ENCODE data around the gene NECTIN1. TPM values are rescaled to one million over a fixed set of nuclear protein-coding genes. Genes with fewer than 3 reads are reported as not detected.
"Not testable (repeated sequence)": the region's sequence is repeated elsewhere in the genome, so short reads cannot be mapped to it uniquely, and the experiment has no call there.

NECTIN1 gene
- total RNA-seq, 1 donor from 2014 or later = 10.4 TPM

GRCh38 chr11:119608201-119608600 lies 120.8 kb downstream of the NECTIN1 start:
- intact Hi-C loops (cut with DNase I) = no loop called here
- no peak for TF ChIP-seq CTCF (IDR thresholded peaks at IDR 0.05)
- Histone ChIP-seq H3K27me3 (peaks cover 7% of the 10 kb centered on the region), H3K9me3 (no peaks in the 10 kb centered on the region), H3K4me3 (no peak overlapping the region), H3K36me3 (no peaks in the 10 kb centered on the region), H3K4me1 (no peaks in the 10 kb centered on the region), H3K27ac (no peak overlapping the region)
- ATAC-seq = no peak
- DNase-seq = no peak

GRCh38 chr11:119607726-119608125 lies 121.3 kb downstream of the NECTIN1 start:
- peaks cover 7% of the 10 kb centered on the region for H3K27me3 ChIP-seq
- intact Hi-C loops (cut with DNase I) = no loop called here
- H3K4me1 ChIP-seq = no peaks in the 10 kb centered on the region
- ATAC-seq (no peak), DNase-seq (no peak)
- no peaks in the 10 kb centered on the region for H3K36me3 ChIP-seq
- no peak overlapping the region for H3K27ac ChIP-seq
- no peak for TF ChIP-seq CTCF (IDR thresholded peaks at IDR 0.05)
- no peak overlapping the region for H3K4me3 ChIP-seq
- H3K9me3 ChIP-seq = no peaks in the 10 kb centered on the region

DNA sequence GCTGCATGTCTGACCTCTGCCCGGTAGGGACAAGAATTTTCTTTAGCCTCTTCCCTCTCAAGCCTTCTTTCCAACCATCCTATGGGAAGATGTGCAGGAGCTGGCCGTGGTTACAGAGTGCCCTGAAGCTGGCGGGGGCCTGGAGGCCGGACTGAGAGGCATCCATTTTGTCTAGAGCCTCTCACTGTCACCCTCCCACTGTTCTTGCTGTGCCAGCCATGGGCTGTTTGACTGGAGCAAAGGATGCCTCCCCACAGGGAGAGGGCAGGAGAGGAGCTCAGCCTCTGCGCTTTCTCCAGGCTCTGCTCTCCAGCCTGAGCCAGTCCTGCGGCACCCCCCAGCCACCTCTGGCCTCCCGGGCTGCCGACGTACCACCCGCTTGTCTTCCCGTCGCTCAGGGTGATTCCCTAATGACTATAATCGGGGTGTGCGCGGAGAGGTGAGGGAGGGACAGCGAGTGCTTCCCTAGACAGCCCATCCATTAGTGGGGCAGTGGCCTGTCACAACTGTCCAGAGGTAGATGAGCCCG lies 123.8 kb downstream of the NECTIN1 start:
- no peak overlapping the region for H3K27ac ChIP-seq
- DNase-seq = no peak
- H3K27me3 ChIP-seq = peaks cover 7% of the 10 kb centered on the region
- no peaks in the 10 kb centered on the region for H3K4me1 ChIP-seq
- H3K9me3 ChIP-seq = no peaks in the 10 kb centered on the region
- intact Hi-C loops (cut with DNase I) = no loop called here
- TF ChIP-seq CTCF (IDR thresholded peaks at IDR 0.05) = no peak
- no peak overlapping the region for H3K4me3 ChIP-seq
- no peaks in the 10 kb centered on the region for H3K36me3 ChIP-seq
- ATAC-seq = peak; percentile 19

GRCh38 chr11:119602745-119603373 lies 126.1 kb downstream of the NECTIN1 start:
- TF ChIP-seq CTCF (IDR thresholded peaks at IDR 0.05) = no peak
- Histone ChIP-seq H3K27ac (no peak overlapping the region), H3K36me3 (no peaks in the 10 kb centered on the region), H3K4me1 (no peaks in the 10 kb centered on the region), H3K27me3 (no peaks in the 10 kb centered on the region), H3K9me3 (no peaks in the 10 kb centered on the region), H3K4me3 (no peak overlapping the region)
- ATAC-seq = no peak
- intact Hi-C loops (cut with DNase I) = no loop called here
- DNase-seq = no peak

DNA sequence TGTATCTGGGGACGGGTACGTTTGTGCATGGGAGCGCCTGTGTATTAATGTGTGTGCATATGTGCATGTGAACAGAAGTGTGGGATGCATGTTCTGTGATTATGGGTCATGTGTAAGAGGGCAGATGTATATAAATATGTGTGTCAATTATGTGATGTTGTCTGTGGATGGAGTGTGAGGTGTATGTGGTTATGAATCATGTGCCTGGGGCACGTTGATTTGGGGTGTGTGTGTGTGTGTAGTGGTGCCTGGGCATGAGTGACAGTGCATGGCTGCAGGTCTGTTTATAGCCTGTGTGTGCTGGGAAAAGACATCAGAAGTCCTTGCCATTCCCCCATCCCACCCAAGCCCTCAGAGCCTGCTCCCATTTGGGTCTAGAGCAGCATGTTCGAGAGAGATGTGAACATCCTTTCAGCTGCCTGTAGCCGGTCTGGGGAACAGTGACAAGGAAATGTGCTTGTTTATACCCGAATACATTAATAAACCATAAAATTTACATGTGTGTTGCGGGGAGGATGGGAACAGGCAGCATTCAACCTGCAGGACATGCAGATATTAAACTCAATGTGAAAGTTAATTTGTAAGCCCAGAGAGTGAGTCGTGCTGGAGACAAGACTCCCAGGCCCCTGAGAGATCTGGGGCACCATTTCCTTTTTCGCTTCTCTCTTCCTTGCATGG lies 129.0 kb downstream of the NECTIN1 start:
- Histone ChIP-seq H3K4me3 (no peak overlapping the region), H3K36me3 (no peaks in the 10 kb centered on the region), H3K4me1 (no peaks in the 10 kb centered on the region), H3K27ac (no peak overlapping the region), H3K9me3 (no peaks in the 10 kb centered on the region), H3K27me3 (no peaks in the 10 kb centered on the region)
- intact Hi-C loops (cut with DNase I) = no loop called here
- ATAC-seq (no peak), DNase-seq (no peak)
- no peak for TF ChIP-seq CTCF (IDR thresholded peaks at IDR 0.05)

DNA sequence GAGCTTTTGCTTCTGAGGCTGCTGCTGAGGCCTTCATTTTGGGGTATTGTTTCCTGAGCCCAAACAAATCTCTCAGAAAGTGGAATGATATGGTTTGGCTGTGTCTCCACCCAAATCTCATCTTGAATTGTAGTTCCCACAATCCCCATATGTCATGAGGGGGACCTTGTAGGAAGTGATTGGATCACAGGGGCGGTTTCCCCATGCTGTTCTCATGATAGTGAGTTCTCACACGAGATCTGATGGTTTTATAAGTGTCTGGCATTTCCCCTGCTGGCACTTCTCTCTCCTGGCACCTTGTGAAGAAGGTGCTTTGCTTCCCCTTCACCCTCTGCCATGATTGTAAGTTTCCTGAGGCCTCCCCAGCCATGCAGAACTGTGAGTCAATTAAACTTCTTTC lies 133.1 kb downstream of the NECTIN1 start:
- H3K36me3 ChIP-seq; H3K4me3 ChIP-seq; H3K27ac ChIP-seq; H3K9me3 ChIP-seq; H3K27me3 ChIP-seq; DNase-seq; intact Hi-C loops (cut with DNase I); H3K4me1 ChIP-seq; ATAC-seq: not testable (repeated sequence)
